GM10266 (cell line): ENCODE data around the gene TENM3.

Experiments used
- DNase-seq: peaks from one replicate; pipeline ENCODE4 v3.0.0; 2012; ENCODE audit errors: extremely low spot score
- CTCF ChIP-seq: IDR thresholded peaks from 2 replicates; pipeline ENCODE4 v1.5.1; 2012; ENCODE audit warnings: mild to moderate bottlenecking, low read depth; ENCODE audit not compliant: control insufficient read depth, insufficient read depth; ENCODE audit errors: missing control alignments

Gene TENM3

DNA sequence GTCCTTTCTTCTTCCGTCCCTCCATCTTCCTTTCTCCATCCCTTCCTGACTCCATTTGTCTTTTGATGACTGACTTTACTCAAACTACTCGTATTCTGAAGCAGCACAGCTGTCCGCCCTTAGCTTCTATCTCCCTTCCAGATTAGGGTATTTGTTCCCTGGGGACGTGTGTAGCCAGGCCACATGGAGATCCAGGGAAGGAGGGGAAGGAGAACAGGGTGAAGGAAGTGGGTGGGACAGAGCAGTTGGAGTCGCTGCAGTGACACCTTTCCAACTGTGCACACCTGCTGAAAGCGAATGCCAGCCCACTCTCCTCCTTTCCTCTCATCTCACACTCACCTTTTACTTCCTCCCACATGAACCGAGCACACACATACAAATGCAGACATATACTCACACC lies 350.2 kb downstream of the TENM3 start:
- DNase-seq = no peak
- no peak for TF ChIP-seq CTCF

DNA sequence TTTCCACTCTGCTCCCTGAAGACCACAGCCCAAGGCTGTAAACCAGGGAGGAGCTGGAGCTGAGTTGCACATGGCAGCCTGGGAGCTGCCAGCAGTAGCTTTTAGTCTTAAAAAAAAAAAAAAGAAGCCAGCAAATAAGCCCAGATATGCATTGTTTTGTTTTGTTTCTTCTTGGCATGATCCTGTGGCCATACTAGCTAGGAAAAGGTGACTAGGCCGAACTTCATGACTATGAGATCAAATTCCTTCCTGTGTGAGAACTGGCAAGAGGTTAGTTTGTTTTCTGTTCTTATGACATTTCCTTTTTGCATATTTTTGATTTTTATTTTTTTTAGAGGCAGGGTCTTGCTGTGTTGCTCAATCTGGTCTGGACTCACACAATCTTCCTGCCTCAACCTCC lies 350.7 kb downstream of the TENM3 start:
- no peak for DNase-seq
- no peak for TF ChIP-seq CTCF

DNA sequence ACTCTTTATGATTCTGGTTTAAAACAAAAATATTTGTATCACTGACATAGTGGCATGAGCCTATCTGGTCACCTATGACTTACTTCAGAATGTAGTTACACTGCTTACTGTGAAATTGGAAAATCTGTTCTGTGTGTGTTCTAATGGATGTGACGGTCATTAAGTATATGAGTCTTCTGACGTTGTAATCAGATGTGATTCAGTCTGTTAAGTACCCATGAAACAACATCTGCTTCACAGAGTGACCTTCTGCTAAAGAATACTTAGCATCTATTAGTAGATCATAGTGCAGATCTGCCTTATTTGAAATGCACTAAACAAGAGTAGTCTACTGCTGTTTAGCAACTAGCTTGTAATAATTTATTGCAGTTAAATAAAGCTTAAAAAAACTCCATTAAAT lies 356.9 kb downstream of the TENM3 start:
- no peak for TF ChIP-seq CTCF
- DNase-seq = no peak

- no peak for DNase-seq
- no peak for TF ChIP-seq CTCF
Observed at GRCh38 chr4:182600856-182601255, 357.7 kb downstream of the TENM3 start.

DNA sequence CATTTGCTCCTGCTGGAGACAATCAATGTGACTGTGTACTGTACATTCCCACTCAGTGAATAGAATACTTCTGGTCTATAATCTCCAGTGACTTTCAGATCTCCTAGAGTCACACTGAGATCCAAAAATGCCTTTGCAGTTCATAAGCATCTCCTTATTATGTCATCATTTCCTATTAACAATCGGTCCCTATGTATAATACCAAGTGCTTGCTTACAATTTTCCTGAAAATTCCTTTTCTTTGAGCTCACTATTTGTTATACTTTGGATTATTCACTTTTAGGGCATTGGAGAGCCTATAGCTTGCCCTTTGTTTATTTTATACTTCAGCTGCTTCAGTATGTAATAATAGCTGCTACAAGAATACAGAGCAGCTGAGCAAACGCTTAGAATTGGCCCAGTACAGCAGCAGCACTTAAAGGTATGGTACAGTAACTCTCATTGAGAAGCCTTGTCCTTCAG lies 361.0 kb downstream of the TENM3 start:
- no peak for TF ChIP-seq CTCF
- no peak for DNase-seq

DNA sequence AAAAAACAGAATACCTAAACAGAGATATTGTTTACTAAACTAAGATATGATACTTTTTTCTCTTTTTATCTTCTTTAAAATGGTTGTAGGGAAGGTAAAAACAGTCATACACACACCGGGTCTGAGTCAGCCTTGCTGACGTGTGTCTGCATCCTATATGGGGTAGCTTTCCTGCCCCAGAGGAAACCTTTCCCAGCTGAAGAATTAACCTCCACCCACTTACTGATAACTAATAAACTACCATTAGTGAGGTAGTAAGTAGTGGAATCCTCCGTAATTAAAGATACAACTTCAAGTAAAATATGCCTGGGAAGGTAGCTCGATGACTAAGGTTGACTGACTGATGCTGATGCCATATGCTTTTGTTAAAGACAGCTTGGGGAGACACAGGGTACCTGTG lies 361.8 kb downstream of the TENM3 start:
- no peak for DNase-seq
- TF ChIP-seq CTCF = no peak

GRCh38 chr4:182608525-182608924 lies 365.3 kb downstream of the TENM3 start:
- no peak for DNase-seq
- TF ChIP-seq CTCF = no peak
